ENCODE results near the gene WT1.

Gene WT1

DNA sequence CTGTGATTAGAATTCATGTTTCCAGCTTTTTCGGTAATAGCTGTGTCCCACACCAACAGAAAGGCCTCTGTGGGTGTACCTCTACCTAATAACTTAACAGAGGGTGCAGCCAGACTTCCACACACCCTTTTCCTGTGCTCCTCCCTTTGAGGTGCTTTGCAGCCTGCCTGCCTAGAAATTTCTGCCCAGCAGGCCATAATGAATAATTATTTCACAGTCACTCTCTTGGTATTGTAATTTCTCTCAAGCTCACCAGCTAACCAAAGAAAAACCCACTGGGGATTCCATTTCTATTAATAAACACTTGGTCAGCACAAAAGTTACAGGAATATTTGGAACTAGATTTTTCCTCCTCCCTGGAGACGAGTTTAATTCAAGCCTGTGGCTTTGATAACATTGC, 13.3 kb downstream of the WT1 start:
- DNase-seq (ENCODE audit: low read depth in 2 of 2), result no peak

DNA sequence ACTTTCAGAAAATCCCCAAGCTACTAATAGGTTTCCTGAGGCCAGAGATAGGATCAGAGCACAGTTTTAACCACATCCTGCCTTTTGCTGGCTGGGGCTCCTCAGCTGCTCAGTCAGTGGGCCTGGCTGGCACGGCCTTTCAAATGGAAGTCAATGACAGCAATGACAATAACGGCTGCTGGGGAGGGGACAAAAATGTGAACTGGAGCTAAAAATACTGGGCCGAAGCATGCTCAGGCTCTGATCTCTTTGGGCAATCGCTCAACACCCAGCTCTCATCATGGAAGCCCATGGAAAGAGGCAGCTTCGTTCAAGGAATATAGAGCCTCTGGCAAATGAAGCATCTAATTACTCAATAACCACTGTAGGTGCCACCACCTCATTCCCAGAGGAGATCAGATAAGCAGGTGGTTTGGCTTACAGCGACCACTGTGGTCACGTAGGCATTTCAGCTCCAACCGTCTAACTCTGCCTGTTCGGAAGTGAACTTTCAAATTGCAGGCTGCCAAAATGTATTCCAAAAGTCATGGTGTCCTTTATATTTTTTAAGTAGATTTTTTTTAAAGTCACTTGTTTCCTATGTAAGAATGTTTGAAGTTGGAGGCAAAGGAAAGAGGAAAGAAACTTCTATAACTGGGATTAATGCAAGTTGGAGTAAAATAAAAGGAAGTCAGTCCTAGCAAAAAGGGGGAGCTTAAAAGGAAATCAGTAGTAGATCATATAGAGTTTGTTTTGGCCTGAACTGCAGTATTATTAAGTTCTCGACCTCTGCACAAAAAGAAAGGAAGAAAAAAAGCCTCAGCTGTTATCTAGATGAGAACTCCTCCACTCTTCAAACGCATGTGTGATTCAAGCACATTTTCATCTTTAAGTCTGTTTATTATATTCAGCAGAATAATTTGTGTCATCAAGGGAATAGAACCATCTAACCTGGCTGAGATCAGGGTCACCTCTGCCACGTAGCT, 14.1 kb downstream of the WT1 start:
- DNase-seq (ENCODE audit: low read depth in 2 of 2), result no peak

DNA sequence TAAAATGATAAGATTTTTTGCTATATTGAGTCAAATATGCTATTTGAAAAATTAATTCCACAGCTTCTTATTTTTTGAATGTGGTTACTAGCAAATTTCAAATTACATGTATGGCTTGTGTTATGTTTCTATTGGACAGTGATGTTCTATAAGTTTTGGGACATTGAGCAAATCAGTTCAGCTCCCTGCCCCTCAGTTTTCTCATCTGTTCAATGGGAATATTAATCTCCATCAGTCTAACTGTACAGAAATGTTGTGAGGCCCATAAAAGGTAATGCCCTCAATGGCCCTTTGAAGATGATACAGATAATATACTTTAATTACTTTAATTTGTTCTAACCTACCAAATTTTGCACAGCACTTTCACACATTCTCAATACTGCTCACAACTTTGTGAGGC, 15.2 kb downstream of the WT1 start:
- no peak for DNase-seq (ENCODE audit: low read depth in 2 of 2)

DNA sequence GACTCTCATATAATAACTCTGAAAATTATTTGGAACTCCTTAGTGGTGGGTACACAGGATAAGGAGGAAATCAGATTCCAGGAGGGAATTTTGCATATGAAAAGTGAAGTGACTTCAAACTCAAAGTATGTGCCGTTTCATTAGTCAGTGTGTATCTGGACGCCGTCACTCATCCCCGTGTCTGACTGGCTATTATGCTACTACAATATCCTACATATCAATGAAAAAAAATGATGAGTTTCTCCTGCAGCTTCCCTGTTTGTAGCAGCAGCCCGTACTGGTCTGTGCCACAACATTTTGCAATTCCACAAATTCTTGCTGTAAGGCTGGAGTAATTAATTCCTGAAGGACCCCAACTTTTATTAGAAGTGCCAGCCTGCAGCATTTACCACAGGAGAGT, 16.5 kb downstream of the WT1 start:
- no peak for DNase-seq (ENCODE audit: low read depth in 2 of 2)

DNA sequence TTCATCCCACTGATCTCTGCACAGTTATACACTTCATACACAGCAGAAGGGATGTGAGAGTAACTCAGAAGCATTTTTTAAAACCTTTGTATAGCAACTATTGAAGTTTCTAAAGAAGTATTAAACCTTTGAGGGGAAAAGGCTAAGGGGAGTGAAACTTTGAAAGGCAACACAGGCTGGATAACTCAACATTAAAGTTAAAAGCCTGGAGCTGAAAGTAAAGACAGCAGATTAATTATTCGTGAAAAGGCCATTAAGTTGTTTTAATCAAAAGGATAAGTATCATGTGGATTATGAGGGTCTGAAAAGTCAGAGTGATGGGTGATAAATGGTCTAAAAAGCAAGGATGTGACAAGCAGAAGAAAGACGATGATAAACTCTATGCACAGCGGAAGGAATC, 17.5 kb downstream of the WT1 start:
- no peak for DNase-seq (ENCODE audit: low read depth in 2 of 2)

DNA sequence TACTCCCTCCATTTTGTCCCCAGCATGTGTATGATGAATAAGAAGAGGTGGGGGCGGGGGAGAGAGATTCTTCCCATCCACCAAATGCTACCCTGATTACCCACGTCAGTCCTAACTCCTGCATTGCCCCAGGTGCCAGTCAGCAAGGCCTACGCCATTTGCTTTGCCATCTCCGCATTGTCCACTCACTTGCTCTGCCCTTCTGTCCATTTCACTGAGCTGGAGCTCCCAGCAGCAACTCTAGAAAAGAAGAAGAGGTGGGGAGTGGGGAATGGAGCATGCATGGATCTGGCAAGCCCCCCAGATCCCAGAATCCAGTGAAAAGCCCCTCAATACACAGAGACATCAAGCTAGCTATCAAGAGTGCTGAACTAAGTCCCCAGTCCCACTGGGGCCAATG, 19.0 kb downstream of the WT1 start:
- no peak for DNase-seq (ENCODE audit: low read depth in 2 of 2)

DNA sequence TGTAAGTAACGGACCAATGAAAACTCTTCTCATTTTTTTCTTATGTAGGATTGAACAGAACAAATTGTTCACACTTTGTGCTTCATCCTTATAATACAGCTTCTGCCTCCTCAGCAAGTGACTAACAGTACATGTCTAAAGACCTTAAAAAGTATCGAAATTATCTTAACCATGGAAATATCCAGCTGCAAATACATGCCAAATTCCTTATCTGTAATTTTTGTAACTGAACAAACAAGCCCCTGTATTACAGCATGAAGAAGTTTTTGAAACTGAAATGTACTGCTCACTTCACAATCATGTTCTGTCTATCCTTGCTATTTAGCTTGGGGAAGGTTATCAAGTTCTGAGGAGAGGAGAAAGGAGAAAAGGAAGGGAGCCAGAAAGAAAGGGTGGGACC, 20.4 kb downstream of the WT1 start:
- DNase-seq (ENCODE audit: low read depth in 2 of 2), result no peak

DNA sequence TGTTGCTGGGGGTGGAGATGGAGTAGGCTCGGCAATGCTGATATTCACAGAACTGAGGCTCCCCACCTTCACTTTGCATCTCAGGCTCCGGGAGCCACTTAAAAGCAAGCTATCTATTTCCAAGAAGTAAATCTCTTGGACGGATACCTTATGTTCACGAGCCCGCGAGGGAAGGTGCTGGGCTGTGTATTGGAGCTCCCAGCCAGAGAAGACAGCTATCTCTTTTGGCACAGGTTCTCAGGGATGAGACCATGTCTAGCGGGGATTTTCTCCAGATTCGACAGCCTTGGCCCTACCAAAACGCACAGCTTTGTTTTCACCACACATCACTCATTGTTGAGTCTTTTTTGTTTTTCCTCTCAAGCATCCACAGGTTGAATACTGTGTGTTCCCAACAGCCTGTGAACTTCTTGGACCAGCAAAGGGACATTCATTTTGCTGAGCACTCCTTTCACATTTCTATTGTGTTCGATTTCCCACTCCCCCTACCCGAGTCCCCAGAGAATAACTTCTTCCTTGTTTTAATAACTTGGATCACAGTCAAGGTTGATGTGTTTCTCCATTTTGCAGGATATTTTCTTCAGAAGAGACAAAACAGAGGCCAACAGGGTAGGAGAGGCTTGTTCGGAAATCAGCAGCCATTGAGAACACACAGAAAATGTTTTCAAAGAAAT, 23.3 kb downstream of the WT1 start:
- DNase-seq (ENCODE audit: low read depth in 2 of 2), result no peak

DNA sequence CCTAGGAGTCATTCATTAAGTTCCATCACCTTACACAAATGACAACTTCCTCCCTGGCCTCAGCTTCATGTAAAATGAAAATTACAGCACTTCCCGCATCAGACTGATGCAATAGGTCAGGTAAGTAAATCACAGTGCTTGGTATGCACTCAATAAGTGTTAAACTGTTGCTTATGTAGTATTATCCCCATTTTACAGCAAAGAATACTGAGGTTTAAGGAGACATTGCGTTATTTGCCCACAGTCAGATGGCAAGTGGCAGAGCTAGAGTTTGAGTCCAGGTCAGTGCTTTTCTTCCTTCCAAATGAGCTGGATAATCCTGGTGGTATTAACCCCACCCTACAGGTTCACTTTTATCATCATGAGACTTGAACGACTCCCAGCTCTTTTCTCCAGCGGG, 29.7 kb downstream of the WT1 start:
- no peak for DNase-seq (ENCODE audit: low read depth in 2 of 2)

DNA sequence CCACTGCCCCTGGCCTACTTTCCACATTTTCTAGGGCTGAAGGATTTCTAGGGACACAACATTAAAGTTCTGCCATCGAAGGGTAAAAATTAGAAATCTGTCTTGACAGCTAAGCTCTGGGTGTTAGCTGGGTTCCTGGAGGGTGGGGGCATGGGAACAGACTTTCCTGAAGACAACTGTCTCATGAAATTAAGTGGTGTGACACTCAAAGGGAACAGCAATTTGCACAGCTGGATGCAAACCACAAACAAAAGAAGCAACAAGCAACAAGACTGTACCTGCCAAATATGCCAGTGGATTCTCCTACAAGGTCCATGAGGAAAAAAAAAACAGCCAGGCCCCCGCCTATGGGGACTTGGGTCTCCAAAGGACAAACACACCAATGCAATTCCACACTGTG, 32.5 kb downstream of the WT1 start:
- DNase-seq (ENCODE audit: low read depth in 2 of 2), result no peak

DNA sequence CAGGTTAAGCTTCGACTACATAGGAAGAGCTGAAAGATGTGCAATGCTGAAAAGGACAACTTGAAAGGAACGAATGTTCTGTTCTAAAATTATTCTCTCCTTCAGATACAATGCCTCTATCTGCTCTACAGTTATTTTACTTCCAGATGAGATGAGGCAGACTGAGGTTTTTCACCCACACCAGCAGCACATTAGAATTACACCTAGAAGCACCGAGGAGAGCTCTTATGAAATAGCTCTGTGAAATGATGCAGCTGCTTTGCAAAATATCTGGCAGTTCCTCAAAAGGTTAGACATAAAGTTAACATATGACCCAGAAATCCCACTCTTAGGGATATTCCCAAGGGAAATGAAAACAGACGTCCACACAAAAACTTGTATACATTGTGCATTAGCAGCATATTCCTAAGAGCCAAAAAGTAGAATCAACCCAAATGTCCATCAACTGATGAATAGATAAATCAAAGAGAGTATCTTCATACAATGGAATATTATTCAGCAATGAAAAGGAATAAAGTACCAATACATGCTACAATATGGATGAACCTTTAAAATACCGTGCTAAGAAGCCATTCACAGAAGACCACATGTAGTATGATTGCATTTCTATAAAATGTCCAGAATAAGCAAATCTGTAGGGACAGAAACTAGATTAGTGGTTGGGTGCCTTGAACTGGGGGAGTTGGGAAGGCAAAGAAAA, 34.5 kb downstream of the WT1 start:
- DNase-seq (ENCODE audit: low read depth in 2 of 2), result no peak

DNA sequence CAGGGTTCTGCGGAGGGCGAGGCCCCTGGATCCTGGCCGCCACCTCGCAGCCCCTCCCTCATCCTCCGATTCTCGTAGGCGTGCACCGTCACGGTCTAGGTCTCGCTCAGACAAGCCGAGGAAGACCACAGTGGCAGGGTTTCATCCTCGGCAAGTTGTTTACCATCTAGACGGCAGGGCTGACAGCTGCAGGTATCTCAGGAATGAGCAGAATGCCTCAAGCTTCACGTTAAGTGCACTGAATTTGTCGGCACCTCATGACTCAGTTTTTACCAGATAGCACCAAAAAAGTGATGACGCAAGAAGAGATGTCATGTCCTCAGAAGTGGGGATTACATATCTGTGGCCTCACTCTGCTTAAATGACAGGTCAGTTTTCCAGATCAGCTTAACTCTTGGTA, 35.1 kb downstream of the WT1 start:
- no peak for DNase-seq (ENCODE audit: low read depth in 2 of 2)

DNA sequence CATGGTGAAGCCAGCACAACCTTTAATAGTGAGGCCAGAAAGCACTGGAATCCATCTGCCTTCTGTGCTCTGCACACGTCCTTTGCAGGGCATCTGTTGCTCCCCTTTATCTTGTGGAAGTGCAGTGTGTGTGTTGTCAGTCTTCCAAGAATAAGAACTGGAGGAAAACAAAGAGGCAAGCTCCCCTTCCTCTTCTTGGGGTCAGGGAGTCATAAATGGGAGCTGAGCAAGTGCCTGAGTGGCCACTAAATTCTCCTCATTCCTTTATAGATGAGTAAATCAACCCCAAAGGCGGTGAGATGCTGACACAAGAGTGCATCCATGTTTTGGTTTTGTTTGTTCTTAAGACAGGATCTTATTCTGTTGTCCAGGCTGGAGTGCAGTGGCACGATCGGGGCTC, 38.3 kb downstream of the WT1 start:
- no peak for DNase-seq (ENCODE audit: low read depth in 2 of 2)

DNA sequence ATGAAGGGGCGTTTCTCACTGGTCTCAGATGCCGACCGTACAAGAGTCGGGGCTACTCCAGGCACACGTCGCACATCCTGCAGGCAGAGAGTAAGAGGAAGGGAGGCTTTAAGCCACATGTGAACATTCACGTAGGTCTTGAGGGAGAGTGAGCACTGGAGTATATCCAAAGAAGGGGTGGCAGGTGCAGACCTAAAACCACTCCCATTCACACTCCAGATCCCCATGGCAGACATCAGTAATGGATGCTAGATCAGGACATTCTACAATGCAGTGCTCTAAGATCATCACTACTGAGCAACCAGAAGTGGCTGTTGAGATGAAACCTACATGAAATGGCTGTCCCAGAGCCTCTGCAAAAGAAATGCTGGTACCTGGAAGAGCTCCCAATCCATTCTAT, 39.0 kb downstream of the WT1 start:
- no peak for DNase-seq (ENCODE audit: low read depth in 2 of 2)

DNA sequence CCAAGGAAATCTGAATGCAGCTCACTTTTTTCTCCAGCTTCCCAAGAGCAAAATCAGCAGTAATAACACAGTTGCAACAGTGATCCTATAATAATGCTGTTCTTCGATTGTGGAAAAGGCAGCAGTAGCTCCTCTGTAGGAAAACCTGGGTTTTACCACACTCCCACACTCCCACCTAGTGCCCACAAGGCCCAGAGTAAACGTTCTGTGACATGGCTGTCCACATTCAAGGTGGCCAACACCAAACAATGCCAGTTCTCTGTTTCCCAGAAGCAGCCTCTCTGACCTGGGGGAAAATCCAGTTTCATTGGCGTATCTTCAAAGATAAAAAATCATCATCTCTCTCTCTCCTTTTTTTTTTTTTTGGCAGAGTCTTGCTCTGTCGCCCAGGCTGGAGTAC, 40.2 kb downstream of the WT1 start:
- DNase-seq (ENCODE audit: low read depth in 2 of 2), result no peak

DNA sequence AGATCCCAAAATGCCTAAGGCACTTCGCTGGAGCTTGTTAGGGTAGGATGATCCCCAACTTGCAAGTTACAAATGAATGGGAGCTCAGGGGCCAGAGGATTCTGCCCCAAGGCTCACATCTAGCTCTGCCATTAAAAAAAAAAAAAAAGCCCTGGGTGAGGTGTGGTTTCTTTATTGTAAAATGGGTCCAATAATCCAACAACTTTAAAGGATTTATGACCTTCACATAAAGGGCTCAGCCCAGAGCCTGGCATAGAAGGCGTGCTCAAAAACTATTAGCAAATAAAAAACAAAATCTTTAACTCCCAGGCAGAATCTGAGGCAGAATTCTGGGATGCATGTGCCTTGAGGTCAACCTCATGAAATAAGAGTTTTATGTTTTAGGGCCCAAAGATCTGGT, 42.5 kb downstream of the WT1 start:
- DNase-seq (ENCODE audit: low read depth in 2 of 2), result no peak

DNA sequence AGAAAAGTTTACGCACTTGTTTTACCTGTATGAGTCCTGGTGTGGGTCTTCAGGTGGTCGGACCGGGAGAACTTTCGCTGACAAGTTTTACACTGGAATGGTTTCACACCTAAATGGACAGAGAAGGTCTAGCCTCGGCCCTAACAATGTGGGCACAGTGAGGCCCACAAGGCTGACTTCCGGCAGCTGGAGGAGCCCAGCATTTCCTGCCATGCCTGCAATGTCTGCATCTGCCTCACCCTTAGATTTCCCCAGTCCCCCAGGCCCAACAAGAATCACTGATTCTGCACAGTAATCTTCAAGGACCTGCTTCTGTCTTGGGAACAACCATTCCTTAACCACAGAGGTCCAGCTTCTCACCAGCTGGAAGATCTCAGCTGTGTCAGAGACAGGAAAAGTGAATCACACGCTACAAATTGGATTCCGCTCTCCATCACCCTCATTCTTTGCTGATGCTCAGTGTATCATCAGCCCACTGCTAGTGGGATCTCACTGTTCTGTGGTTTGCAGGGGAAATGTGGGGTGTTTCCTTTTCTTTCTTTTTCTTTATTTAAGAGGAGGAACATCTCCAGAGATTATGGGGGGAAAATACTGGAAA, 43.3 kb downstream of the WT1 start:
- no peak for DNase-seq (ENCODE audit: low read depth in 2 of 2)

DNA sequence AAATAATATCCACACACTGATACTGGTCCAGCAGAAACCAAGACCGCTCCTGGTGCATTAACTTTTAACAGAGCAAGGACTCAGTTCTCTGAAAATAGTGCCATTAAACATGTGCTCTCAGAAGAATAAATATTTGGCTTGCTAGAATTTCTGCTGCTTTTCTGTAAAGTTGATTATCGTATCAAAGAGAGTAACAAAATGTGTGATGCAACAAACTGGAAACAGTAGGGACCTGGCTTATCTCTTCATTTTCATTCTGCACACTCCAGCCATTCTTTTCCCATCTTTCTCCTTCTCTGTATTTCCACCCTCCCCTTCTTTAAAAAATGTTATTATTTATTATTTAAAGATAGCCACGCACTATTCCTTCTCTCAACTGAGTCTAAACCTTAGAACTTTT, 43.9 kb downstream of the WT1 start:
- no peak for DNase-seq (ENCODE audit: low read depth in 2 of 2)

DNA sequence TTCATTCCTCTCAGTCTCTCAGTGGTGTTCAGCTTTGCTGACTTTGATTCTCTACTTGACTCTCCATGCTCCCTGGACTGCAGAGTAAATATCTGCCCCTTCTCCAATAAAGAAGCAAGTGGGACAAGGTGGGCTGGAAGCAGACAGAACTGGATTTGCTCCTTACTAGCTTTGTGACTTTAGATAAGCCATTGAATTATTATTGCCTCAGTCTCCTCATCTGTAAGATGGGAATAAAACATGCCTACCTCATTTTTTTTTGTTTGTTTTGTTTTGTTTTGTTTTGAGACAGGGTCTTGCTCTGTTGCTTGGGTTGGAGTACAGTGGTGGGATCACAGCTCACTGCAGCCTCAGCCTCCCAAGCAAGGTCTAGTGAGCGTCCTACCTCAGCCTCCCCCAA, 44.6 kb downstream of the WT1 start:
- no peak for DNase-seq (ENCODE audit: low read depth in 2 of 2)

DNA sequence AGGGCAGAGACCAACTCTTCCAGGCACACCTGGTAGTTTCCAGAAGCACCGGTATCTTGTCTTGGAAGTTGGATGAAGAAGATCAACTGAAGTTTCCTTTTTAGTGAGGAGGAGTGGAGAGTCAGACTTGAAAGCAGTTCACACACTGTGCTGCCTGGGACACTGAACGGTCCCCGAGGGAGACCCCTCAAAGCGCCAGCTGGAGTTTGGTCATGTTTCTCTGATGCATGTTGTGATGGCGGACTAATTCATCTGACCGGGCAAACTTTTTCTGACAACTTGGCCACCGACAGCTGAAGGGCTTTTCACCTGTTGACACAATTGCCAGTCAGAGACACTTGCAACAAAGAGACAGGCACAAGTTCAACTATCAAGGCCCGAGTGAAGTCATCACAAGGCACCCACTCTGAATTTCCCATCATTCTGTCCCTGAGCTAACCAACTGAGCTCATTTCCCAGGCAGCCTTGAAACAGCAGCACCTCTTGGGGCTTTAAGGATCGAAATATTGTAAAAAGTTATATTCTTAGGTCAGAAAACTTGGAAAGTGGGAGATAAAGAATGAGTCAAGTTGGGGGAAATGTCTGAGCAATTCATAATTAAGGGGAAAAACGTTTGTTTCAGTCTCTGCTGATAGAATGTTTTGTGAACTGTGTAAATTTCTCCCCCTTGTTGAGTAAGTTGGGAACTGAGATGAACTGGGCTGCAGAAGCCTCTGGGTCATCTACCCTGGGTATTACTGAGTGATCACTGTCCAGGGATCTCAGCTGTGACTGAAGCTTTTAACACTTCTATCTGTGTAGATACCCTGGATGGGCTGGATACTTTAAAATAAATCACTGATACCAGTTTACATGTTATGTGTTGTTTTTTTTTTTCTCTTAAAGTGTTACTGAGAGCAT, 46.2 kb downstream of the WT1 start:
- DNase-seq (ENCODE audit: low read depth in 2 of 2), result no peak

DNA sequence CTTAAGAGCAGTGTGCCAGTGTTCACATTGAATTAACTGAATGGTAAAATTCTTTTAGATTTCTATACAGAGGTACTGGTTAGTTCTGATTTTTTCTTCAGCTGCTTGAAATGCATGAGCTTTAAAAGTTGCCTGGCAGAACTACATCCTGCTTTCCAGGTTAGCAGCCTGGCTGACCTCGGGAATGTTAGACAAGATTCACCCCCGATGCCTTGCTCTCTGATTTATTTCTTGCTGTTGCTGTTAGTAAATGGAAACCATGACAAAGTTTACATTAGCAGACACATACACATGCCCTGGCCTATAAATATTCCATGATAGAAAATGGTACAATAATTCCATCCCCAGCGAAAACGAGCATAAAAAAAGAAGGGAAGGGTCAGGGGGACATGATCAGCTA, 47.0 kb downstream of the WT1 start:
- DNase-seq (ENCODE audit: low read depth in 2 of 2), result no peak
